Keratinocyte (primary cell): ENCODE data around the gene CACNA1B.

ENCODE experiments used
- EZH2 ChIP-seq: IDR thresholded peaks from one replicate; pipeline ENCODE4 v1.6.1; 2012; ENCODE audit warnings: inconsistent platforms, mild to moderate bottlenecking, low read length, moderate library complexity
- TF ChIP-seq, protein P1 (sequence below), 3 experiments: IDR thresholded peaks in 1 of 3; conservative IDR thresholded peaks in 1 of 3; optimal IDR thresholded peaks in 1 of 3; 2 replicates in 2 of 3; 3 replicates in 1 of 3; pipeline versions ENCODE3 to v1.5.1; 2011; ENCODE audit warnings: low read length in 3 of 3, mild to moderate bottlenecking in 3 of 3, moderate library complexity in 2 of 3, control low read depth in 1 of 3, inconsistent platforms in 1 of 3; ENCODE audit not compliant: insufficient read depth in 2 of 3; ENCODE audit errors: extremely low read depth in 1 of 3

- TF ChIP-seq, protein P1, sequence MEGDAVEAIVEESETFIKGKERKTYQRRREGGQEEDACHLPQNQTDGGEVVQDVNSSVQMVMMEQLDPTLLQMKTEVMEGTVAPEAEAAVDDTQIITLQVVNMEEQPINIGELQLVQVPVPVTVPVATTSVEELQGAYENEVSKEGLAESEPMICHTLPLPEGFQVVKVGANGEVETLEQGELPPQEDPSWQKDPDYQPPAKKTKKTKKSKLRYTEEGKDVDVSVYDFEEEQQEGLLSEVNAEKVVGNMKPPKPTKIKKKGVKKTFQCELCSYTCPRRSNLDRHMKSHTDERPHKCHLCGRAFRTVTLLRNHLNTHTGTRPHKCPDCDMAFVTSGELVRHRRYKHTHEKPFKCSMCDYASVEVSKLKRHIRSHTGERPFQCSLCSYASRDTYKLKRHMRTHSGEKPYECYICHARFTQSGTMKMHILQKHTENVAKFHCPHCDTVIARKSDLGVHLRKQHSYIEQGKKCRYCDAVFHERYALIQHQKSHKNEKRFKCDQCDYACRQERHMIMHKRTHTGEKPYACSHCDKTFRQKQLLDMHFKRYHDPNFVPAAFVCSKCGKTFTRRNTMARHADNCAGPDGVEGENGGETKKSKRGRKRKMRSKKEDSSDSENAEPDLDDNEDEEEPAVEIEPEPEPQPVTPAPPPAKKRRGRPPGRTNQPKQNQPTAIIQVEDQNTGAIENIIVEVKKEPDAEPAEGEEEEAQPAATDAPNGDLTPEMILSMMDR (optimal IDR thresholded peaks at IDR 0.05 in 1 of 3, IDR thresholded peaks at IDR 0.05 in 1 of 3, conservative IDR thresholded peaks at IDR 0.05 in 1 of 3; ENCODE audit: extremely low read depth in 1 of 3, insufficient read depth in 2 of 3, low read length in 3 of 3): no peak
- TF ChIP-seq EZH2: no peak
Measured at GRCh38 chr9:137975527-137975913, 97.9 kb downstream of the CACNA1B start.
